HL-60/S4 treated with retinoic acid at 250 ng/mL for 4 days and 3 days (cell line): ENCODE results near the gene ZIC5.

Experiments
- in situ Hi-C: fragments of 300-500 bp; cut with MboI; formaldehyde crosslinking; loops from 2 replicates; pipeline ENCODE4 v1.7.0; 2022; ENCODE audit warnings: low sequenced_read_pairs

Gene ZIC5

DNA sequence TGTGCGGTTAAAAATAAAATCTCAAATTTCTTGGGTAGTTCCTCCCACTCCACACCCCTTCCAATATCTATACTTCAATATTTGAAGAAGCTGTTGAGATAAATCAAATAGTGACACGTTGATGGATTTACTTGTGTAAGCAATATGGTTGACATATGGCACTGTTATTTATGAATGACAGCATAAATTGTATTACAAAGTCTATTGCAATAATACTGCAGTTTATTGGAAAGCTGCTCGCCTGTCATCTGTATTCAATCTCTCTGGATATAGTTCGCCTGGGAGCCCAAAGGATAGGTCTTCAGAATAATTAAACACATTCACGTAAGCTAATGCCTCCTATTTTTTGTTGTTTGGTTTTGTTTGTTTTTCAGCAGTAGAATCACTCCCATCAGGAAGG lies 5.0 kb upstream of the ZIC5 start:
- in situ Hi-C loops, result no loop called here

DNA sequence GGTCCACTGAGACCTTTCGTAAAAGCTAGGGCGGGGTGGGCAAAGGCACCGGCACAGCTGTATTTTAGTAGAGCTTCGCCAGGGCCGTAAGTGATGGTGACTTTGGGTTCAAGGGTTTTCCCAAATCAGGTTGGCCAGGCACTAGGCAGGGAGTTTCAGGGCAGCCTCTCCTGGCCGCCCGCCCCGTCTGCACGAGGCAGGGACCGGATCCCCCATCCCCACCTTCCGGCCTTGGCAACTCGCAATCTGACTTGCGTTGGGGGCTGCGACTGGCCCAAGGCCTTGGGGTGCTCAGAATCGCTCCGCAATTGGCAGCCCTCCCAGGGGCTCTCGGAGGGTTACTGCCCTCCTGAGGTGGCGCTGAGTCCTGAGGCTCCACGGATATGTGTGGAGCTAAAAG lies 4.1 kb upstream of the ZIC5 start:
- in situ Hi-C loops, result no loop called here

DNA sequence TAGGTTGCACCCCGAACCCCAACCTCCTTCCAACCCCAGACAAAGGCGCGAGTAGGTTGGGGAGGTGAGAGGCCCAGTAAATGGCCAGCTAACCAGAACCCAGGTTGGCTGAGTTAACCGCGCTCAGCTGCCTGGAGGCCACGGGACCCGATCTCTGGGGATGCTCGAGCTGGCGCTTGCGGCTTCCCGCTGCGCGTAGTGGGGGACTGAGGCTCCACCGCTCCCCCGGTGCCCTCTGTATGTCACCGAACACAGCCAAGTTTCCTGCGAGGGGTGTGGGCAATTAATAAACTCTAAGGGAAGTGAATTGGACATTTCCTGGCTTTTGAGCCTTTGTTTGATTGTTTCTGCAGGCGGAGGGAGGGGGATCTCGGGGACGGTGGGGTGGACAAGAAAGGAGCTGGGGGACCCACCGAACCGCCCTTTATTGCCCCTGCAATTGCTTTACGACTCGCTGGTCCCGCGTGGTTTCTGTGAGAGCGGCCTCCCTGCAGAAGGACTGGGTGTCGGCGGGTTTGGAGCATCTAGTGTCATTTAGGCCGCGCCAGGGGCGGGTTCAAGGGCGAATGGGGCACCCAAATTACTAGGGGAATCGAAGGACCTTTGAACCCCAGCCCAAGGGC lies 3.5 kb upstream of the ZIC5 start:
- in situ Hi-C loops, result no loop called here

DNA sequence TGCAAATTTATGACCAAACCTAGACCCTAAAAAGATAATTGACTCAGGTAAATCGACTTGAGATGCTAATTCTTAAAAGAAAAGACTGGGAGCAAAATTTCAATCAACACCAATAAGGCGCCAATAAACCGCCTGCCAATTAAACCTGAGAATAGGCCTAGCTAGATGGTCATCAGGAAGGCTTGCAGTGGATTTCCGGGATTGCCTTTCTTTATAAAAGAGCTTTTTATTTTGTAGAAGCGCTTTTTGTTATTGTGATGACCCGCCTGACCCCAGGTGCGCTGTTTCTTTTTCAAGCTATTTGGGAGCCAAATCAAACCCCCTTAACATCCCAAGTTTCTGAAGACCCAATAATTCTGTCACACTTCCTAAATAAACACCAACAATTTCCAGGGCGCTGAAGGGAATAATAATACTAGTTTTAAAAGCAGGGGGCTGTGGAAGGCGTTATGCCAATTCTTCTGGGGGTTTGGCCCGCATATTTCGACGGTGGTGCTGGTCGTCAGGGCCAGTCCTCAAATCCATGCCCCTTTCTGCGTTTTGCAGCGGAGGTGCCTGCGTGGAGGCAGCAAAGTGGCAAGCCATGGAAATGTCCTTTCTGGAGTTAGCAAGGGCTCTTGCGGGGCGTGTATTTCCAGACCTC lies 2.9 kb upstream of the ZIC5 start:
- in situ Hi-C loops, result no loop called here

DNA sequence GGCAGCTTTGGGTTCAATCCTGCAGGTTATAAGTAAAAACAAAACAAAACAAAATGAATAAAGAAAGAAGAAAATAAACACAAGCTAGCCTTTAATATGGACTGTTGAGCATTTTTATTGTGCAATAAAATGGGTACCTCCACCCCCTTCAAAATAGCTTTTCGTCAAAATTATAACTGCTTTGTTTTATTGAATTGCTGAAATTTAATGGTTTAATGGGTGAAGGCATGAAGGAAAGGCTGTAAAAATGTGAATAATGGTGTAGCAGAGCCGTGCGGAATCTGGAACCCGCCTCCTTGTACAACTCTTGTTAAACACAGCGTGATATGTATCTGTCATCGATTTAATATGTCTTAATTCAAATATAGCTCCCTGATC lies 2.2 kb upstream of the ZIC5 start:
- in situ Hi-C loops, result no loop called here

DNA sequence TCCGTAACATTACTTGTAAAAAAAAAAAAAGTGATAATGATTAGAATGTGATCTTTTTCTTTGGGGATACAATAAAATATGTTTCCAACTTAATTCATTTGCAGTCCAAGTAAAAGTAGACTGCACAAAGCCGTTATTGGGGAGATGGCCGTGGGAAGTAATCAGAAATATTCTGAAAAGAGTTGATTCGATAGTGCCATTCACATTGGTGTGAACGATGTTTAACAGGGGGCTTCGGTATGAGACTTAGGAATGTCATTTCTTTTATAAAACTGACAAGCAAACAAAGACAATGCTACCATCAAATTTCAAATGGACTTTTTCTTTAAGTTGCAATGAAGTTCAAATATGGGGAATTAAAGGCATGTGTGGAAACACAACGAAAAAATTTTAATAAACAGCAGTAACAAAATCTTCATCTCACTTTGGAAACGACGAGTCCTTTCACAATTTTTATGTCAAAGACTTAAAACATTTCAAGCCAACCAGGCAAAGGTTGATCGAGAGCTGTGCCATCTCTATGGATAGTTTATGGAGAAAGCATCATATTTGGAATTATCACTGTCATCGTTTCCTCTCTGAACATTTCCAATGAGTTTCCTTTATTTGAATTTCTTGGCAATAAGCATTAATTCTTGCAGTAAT lies 1.7 kb upstream of the ZIC5 start:
- in situ Hi-C loops, result no loop called here

DNA sequence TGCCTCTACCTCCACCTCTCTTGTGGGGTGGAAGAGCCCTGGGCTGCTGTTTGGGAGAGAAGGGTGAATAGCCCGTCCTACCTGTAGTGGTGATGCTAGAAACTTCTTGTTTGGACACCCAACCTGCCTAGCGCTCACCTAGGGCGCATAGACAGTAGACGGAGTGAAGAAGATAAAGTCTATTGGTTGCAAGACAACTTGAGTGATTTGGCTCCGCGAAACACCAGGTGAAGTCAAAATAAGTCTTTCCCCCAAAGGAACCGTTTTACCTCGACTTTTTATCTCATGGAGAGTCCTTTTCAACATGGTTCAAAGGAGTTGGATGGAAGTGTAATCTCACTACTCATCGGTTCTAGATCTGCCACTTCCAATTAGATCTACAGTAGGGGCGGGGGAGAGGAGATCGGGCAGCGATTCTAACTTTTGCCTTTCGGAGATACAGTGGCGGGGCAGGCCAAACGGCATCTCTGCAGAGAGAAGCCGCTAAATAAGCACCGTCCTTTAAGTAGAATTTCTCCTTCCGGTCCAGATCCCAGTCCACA lies 694 bp upstream of the ZIC5 start:
- in situ Hi-C loops, result no loop called here

DNA sequence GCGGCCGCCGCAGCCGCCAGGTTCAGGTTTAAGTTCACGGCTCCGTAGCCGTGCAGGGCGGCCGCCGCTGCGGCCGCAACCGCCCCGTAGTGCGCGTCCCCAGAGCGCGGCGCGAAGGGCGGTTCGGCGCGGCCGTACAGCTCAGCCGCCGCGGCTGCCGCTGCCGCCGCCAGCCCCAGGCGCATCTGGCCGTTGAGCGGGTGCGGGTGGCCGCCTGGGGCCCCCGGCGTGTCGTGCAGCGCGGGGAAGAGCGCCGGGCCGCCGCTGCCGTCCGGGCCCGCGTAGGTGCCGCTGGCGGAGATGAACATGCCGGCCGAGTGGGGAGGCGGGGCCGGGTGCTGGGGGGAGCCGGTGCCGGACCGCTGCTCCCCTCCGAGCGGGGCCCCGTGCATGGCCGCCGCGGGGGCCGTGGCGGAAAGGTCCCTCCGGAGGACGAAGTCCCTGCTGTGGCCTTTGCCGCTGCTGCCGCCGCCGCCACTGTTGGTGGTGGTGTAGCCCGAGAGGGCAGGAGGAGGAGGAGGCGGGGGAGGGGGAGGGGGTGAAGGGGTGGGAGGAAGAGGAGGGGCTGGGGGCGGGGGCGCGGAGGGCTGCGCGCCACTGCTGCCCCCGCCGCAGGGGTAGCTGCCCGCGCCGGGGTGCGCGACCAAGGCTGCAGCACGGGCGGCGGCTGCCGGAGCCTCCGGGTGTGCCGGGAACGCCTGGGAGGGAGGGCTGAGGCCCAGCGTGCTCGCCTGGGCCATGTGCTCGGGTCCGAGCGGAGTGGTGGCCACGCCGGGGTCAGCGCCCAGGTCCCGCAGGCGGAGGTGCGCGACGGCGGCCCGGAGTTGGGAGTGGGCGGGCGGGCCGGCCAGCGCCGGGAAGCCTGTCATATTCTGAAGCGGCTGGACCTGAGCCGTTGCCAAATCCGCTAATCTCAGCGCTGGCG lies 654 bp downstream of the ZIC5 start:
- in situ Hi-C loops, result no loop called here

DNA sequence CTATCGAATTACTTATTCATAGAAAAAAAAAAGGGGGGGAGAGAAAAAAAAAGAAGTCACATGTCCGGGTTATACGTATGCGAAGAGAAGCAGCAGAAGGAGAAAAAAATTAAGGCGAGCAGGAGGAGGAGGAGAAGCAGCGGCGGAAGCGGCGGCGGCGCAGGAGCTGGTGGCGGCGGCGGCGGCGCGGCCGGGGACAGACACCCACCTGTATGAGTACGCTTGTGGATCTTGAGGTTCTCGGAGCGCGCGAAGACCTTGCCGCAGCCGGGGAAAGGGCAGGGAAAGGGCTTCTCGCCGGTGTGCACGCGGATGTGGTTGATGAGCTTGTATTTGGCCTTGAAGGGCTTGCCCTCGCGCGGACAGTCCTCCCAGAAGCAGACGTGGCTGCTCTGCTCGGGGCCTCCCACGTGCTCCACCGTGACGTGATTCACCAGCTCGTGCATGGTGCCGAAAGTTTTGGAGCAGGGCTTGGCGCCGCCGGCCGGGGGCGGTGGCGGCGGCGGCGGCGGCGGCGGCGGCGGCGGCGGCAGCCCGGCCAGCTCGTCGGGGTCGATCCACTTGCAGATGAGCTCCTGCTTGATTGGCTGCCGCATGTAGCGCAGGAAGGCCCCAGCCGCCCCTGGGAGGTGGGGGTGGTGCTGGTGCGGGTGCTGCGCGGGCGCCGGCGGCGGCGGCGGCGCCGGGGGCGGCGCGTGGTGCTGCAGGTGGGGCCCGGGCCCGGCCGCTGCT lies 1.5 kb downstream of the ZIC5 start:
- in situ Hi-C loops, result no loop called here

DNA sequence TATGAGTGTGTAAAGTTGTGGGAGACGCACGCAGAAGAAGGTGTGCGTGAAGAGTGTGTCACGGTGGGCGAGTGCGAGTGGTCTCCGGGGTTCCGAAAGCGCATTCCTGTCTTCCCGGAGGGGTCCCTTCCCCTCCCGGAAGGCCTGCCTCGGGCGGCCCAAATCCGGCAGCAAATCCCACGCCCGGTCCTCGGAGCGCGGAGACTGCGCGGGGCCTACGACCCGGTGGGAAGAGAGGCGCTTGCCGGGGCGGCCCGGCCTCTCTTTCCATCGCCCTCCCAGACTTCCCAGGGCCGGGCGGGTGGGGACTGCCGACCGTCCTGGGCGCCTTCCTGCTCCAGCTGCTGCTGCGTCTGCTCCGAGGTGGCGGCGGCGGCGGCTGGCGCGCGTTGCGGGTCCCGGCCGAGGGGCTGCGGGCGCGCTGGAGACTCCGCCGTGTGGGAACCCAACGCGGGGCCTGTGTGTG lies 2.1 kb downstream of the ZIC5 start:
- in situ Hi-C loops, result no loop called here

DNA sequence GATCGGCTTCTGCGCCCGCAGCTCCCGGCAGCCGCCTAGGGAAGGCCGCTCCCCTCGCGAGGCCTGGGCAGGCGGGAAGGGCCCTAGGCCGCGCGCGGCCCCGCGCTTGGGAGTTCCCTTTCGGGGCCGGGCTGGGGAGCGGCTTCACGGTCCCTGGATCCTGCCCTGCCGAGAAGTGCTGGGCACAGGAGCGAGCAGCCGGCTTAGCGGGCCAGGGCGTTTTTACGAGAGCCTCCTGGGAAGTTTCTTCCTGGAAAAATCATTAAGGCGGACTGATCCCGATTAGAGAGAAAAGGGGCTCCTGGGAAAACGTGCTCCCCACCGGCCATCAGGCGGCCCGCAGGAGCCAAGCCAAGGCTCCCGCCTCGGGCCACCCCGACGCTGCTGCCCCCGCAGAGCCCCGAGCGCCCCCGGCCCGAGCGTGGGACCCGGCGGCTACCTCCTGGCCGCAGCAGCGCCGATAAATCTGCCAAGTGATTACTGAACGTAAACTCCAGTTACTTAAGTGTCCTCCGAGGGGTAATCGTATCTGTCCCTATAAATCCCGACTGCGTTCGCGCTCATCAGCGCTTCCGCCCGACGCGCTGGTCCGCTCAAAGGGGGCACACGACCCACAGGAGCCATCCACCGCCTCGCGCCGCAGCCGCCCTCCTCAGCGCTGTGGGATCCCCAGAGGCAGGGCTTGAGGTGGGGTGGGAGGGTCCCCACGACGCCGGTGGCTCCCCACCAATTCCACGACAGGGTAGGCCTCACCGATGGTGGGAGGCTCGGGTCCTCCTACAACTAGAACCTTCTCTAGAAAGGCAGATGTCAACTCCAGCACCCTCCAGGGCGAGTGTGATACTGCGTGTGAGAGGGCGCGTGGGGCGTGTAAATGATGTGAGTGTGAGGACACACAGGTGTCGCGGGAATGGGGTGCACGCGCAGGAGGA lies 2.8 kb downstream of the ZIC5 start:
- in situ Hi-C loops, result no loop called here

DNA sequence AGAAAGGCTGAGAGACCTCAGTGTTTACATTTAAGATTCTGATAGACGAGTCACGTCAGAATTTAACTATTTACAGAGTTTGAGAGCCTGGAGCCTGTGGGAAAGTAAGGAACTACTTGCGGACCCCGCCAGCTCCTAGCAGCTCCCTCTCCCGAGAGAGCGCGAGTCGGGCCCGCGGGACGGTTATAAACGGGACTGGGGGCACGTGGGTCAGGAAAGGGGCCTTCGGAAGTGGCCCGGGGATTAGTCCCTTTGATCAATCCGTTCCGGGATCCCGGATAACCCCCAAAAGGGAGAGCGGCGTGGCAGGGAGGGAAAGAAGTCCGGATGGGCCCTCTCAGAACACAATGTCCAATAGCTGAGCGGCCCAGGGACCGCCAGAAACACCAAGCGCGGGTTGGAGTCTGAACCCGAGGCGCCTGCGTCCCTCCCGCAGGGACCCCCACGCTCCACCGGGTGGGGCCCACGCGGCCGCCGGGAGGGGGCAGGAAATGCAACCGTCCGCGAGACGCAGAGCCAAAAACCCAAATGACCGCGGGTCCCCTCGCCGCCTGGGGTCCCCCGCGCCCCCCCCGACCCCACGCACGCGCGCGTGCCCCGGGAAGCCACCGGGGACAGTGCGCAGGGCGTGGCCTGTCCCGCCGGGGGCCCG lies 3.6 kb downstream of the ZIC5 start:
- in situ Hi-C loops, result no loop called here

DNA sequence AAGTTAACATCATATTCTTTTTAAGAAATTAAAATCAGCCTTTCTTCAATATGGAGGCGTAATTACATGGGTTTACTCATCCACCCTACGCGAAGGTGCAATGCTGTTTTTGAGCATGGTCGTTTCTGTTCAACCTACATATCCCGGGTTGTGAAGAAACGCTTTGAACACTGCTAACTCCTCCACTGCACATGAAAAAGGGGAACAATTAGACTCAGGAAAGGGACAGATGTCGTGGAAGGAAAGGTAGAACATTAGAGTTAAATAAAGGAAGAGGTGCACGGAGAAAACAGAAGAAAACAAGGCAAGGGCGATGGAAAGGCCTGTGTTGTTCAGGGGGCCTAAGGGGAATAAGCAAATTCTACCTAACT lies 4.1 kb downstream of the ZIC5 start:
- in situ Hi-C loops, result no loop called here

DNA sequence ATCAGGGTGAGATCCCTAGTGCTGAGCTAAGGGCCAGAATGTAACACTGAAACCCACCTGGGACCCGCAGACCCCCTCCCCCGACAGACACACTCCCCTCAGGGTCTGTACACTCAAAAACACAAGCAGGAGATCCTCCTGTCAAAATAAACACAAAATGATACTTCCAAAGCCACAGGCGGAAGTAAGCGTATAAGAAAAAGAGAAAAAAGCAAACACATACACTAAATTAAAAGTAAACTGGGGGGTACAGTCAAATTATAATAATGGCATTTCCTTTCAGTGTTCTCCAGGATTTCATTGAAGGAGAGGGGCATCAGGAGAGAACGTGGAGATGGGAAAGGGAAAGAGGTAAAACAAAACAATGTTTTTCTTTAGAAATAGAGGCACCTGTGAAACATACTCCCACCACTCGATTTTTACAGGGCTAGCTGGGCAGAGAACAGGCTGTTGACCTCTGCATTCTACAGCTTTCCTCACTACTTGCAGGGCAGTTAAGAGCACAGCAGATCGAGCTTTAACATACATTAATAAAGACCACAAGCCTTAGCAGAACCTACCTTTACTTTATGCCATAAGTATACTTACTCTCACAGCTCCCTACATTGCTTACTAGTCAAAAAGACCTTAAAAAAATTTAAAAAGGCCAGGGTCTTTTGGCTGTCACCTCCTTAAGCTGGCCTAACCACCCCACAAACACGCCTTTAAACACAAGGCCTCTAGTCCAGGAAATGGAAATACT lies 5.3 kb downstream of the ZIC5 start:
- in situ Hi-C loops, result no loop called here

DNA sequence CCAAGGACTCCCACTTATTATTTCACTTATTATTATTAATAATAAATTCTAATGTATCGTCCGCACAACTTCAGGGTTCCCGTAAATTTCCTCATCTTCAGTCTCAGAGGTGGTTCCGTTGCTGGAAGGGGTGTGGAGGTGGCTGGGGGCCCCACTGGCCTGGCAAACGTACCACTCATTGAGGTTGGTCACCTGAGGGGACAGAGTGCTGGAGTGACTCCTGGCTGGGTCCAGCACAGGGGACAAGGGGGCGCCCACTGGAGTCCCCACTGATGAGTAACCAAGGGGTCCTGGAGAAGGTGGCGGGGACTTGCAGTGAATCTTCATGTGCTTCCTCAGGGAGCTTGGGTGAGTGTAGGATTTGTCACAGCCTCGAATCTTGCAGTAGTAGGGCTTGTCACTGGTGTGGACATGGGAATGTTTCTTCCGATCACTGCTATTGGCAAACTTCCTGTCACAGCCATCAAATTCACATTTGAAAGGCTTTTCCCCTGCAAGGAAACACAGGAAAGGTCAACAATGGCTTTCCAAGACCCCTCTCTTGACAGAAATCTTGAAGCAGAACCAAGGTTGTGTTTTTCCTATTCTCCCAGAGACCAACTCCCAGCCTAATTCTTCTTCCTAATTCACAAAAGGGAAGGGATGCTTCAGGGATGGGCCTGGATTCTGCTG lies 6.1 kb downstream of the ZIC5 start:
- in situ Hi-C loops, result no loop called here

DNA sequence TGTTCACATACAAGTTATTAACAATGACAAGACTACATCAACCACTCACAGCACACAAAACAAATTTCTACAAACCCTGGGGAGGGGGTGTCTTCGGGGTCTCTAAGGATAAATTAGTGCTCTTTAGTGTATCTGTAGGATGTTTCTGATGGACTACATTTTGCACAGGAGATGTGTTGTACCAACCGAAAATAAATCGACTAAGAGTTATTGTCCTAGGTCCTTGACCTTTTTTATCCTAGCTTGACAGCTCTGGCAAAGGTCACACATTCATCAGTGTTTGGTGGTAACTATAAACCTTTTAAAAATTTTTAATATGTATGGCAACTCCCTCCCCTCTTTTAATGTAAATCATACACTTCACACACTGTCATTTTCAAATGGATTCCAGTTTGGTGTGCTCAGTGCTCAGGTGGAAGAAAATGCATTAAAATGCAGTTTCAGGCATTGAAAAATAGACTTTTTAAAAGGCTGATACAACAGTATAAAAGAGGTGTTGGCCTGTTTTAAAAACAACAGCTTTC lies 7.7 kb downstream of the ZIC5 start:
- in situ Hi-C loops, result no loop called here

DNA sequence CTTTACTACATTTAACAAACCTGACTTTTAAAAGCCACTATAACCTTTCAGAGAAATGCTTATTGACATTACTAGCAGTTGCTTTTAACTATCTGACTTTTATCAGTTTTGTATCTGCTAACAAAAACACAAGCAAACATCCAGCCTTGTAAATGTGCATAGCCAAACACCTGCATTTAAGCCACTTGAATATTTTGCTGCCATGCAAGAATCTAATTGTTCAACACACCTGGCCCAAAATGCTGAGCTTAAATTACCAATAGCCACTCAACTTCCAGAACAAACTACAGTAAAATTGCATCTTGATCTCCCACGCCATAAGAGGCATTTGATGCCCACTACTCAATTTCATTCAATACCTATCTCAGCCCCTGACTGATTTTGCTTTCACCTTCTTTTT lies 9.3 kb downstream of the ZIC5 start:
- in situ Hi-C loops, result no loop called here

DNA sequence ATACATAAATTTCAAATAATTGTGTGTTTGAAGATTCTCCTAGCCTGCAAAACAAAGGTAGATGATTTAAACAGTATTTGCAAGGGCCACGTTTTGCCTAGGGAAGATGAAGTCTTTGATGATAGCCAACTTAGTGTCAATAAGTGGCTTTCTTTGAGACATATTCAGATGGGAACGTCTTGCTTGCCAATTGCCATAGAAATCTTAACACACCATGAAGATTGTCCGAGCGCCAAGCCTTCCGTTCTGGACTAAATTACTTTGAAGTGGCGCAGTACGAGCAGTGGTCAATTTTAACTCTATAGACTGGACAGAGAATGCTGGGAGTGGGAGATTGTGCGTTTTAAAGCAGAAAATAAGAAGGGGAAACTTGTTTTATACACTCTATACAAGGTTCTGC lies 9.9 kb downstream of the ZIC5 start:
- in situ Hi-C loops, result no loop called here
